Myocyte (in vitro differentiated cells): ENCODE measurements around the gene IRF2BPL. TPM values are rescaled to one million over a fixed set of nuclear protein-coding genes. Genes with fewer than 3 reads are reported as not detected.

ENCODE experiments used
- DNase-seq: peaks from one replicate; pipeline ENCODE4 v3.0.0-alpha.2; 2012; ENCODE audit warnings: low read depth
- total RNA-seq: library from RNA; depleted of rRNA; stranded (reverse); fragments of >200 nt; gene quantifications from 2 replicates; pipeline ENCODE4 v1.2.3, GENCODE V29; 2014

IRF2BPL gene
- total RNA-seq, 1 donor from 2014 or later, result 78.2 TPM

DNA sequence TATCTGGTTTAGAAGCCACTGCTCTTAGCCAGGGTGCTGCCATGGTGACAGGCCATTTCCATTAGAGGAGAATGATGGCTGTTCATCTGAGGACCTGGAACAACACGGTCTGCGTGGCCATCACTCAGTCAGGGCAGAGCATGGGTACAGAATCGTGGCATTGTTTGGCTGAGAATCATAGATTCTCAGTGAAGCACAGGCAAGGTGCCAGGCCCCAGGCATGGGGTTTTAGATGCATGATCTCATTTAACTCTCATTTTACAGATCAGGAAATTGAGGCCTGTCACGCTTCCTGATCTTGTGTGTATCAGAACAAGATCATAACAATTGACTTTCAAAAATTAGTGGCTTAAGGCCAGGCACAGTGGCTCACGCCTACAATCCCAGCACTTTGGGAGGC lies 26.8 kb upstream of the IRF2BPL start:
- DNase-seq, result no peak

DNA sequence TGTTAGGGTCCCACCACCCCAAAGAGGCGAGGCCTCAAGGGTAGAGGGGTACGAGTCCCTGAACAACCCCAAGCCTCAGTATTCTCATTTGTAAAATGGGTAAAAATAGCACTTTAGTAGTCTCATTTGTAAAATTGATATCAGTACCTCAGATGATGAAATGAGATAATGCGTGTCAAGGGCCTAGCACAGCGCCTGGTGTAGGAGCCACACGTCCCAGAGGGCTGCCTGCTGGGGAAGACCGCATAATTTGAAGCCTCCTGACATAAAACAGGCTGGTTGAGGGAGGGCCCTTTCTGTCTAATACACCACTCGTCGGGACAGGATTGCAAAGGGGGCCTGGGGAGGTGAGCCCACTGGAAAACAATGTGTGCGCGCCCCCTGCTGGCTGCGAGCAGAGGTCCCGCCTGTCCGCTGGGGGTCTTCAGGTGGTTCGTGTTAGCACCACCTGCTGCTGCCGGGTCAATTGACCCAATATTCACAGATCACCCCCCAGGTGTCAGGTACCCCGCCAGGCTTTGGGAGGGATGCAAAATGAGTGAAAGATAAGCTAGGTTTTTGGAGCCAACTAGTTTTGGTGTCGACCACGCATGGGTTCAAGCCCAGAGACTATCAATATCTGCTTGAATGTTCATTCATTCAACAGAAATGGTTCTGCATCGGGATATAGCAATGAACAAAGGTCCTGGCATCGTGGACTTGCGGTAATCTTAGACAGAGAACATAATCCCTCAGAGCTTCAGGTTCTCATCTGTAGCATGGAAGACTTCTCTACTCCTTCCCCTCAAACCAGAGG lies 24.7 kb upstream of the IRF2BPL start:
- peak; percentile 65 for DNase-seq

- DNase-seq, result peak; percentile 75
Measured at GRCh38 chr14:77052281-77053044, 24.0 kb upstream of the IRF2BPL start.

DNA sequence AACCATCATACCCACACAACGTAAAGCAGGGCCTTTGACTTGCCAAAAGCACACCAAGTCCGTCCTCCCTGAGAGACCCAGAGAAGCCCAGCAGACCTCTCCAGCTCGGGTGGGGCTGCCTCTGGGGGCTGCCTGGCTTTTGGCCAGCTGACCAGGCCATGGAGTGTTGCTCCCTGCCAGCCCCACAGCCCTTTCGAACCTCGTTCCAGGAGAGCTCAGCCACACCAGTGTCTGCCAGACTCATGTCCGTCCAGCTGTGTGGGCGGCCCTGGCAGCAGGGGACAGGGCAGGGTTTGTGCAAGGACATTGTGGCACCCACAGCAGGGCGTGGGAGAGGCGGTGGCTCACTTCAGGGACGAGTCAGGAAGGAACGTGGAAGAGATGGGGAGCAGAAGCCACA lies 22.6 kb upstream of the IRF2BPL start:
- DNase-seq, result peak; percentile 53

- DNase-seq, result no peak
Measured at GRCh38 chr14:77046721-77047120, 18.2 kb upstream of the IRF2BPL start.

DNA sequence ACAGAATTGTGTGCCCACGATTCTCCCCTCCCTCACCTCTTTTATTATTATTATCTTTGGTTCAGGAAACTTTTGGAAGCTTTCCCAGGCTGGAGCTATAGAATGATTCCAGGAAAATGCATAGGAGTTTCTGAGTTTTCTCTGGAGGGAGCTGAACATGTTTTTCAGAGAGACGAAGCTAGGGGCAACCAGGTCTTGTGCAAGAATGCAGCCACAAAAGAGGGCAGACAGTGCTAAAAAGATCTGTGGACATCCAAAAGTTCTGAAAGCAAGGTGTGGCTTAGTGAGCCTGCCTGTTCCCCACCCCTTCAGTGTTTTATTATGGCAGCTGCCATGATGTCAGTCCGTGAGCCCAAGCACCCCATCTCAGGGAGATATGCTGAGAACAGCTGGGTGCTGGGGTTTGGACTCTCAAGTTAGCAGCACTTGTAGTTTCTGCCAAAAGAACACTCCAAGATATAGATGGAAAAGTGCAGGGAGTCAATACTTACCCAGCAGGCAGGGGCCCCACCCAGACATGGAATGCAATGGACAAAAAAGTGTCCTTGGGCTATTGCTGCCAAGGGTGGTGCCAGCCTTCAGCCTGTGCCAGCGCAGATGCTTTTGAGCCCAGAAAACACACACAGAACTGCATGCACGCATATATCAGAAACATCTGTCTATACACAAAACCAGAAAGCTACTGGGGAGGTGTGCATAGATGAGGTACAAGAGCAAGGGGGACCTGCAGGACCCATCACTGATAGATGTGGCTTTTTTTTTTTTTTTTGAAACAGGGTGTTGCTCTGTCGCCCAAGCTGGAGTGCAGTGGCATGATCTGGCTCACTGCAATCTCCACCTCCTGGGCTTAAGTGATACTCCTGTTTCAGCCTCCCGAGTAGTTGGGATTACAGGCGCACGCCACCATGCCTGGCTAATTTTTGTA lies 17.0 kb upstream of the IRF2BPL start:
- DNase-seq, result peak; percentile 92

GRCh38 chr14:77044783-77045237 lies 16.3 kb upstream of the IRF2BPL start:
- DNase-seq, result peak; percentile 89

DNA sequence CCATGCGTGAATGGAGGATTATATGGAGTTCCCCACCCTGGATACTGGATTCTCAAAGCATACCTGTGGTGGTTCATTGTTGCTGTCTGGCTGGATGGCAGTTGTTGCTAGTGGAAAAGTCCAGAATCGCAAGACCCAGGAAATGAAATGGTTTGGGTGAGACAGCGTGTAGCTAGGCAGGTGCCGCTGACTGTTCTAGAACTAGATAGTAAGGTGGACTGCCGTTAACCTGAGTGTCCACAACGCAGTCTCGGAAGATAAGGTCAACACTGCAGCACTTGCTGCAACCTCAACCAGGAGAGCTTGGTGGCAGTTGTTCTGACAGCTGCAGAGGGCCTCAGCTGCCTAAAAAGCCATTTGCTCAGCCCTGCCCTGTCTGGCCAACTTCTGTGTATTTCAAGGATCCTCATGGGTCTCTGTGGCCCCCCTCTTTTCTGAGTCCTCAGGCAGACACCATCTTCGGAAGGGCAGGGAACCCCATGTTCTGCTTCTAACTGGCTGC lies 15.5 kb upstream of the IRF2BPL start:
- DNase-seq, result peak; percentile 94

- peak; percentile 88 for DNase-seq
Measured at GRCh38 chr14:77043177-77043983, 14.9 kb upstream of the IRF2BPL start.

- DNase-seq, result peak; percentile 99
Measured at GRCh38 chr14:77041881-77042545, 13.5 kb upstream of the IRF2BPL start.

GRCh38 chr14:77040741-77041653 lies 12.5 kb upstream of the IRF2BPL start:
- no peak for DNase-seq

DNA sequence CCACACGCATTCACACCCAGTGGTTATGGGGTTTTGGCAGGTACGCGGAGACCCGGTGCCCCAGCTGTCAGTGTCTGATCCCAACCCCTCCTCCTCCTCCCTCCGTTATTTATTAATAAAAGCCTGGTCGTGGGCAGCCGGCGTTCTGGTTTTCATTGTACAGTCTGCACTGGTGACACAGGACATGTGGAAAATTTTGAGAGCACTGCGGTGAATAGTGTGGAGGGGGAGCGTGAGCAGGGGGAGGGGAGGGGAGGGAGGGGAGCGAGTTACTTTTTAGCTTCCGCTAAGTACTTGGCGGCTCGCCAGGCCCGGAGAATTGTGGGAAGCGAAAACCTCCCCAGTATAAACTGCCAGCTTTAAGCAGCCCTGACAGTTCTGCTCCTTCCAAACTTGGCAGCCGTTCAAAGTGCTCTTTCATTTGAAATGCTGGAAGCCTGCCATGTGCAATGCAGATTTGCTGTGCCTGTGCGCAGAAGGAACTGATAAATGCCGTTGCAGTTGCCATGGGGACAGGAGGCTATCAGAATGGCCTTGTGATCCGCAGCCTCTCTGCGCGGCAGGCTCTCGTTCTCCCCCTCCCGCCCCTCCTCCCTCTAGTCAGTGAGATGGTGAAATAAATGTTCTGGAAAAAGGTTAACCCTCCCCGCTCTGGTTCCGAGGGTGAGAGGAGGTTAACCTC lies 11.7 kb upstream of the IRF2BPL start:
- DNase-seq, result peak; percentile 99

DNA sequence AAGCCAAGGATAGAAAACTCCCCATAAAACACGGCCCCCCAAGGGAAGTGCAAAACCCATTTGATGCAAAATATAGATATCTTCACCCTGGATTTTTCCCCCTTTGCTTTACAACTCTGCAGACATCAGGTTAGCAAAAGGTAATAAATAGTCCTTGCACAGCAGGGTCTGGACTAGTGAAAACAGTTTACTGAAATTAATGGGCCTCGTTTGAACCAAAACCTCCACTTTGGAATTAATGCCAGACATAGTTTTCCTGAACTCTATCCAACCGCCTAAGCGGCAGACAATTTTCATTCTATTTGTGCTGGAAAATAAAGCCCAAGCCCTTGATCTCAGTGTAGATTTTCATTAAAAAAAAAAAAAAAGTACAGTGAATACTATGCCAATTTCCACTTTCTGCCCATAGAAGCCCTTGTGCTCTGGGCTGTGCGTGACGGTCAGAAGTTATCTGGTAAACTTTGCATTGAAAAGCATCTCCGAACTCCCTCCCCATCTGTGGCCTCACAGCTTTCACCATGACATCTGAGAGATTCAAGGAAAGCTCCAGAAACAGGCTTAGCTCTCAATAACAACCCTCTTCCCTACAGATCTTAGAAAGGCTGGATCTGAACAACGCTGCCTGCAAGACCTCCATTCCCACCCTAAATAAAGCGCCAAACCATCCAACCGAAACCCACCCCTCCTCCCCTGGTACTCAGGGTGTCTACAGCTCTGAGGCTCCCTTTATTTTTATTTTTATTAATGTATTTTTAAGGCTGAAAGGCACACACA lies 11.0 kb upstream of the IRF2BPL start:
- DNase-seq, result peak; percentile 65

GRCh38 chr14:77037938-77038568 lies 9.5 kb upstream of the IRF2BPL start:
- DNase-seq, result peak; percentile 38

- DNase-seq, result no peak
Measured at GRCh38 chr14:77037215-77037937, 8.9 kb upstream of the IRF2BPL start.
